Erythroblast (primary cell): ENCODE results near the gene PSMD6.

Source experiments
- GATA1 ChIP-seq: IDR thresholded peaks from 2 replicates; pipeline ENCODE4 v1.6.1; 2011; ENCODE audit warnings: low read depth, mild to moderate bottlenecking, control low read depth, low read length, moderate library complexity
- POLR2A ChIP-seq: IDR thresholded peaks from 2 replicates; pipeline ENCODE4 v1.6.1; 2011; ENCODE audit warnings: mild to moderate bottlenecking, low read length

- TF ChIP-seq POLR2A, result no peak
- TF ChIP-seq GATA1, result no peak
Observed at GRCh38 chr3:63993653-63994079, 29.6 kb downstream of the PSMD6 start.
